Epithelial cell of prostate (primary cell): ENCODE measurements around the gene METRN.

Experiments used
- DNase-seq: peaks from one replicate; pipeline ENCODE4 v3.0.0-alpha.2; 2011; ENCODE audit warnings: low read depth, low spot score
- H3K27ac ChIP-seq: fragments of 450-650 bp; 2 replicates; pipeline ENCODE4 v1.5.1; 2017; ENCODE audit warnings: mild to moderate bottlenecking

The METRN gene

GRCh38 chr16:767743-768235, 52.9 kb downstream of the METRN start:
- no peak overlapping the region for H3K27ac ChIP-seq
- DNase-seq, result no peak

- DNase-seq, result no peak
- no peak overlapping the region for H3K27ac ChIP-seq
These were observed 53.5 kb downstream of the METRN start for GRCh38 chr16:768428-768827.
